GM18499 (cell line): ENCODE results near the gene ZNF331.
A peak's percentile ranks its signal among the peaks of the same experiment; 100 is the strongest.

ENCODE experiments used
- ATAC-seq: cut with Tn5 transposase; IDR thresholded peaks from one replicate; pipeline ENCODE4 v1.9.1; 2021; ENCODE audit warnings: moderate number of reproducible peaks; ENCODE audit not compliant: insufficient read depth, unreplicated experiment

Gene ZNF331

GRCh38 chr19:53520547-53521372 lies 17.2 kb upstream of the ZNF331 start:
- peak; percentile 67 for ATAC-seq

- no peak for ATAC-seq
Measured at GRCh38 chr19:53521373-53522202, 16.4 kb upstream of the ZNF331 start.

GRCh38 chr19:53525922-53526321 lies 12.0 kb upstream of the ZNF331 start:
- no peak for ATAC-seq

- ATAC-seq = no peak
Measured at GRCh38 chr19:53530622-53531021, 7.3 kb upstream of the ZNF331 start.

GRCh38 chr19:53531457-53531856 lies 6.5 kb upstream of the ZNF331 start:
- ATAC-seq = no peak

GRCh38 chr19:53532362-53532761 lies 5.6 kb upstream of the ZNF331 start:
- ATAC-seq = no peak

GRCh38 chr19:53536225-53536548 lies 1.8 kb upstream of the ZNF331 start:
- no peak for ATAC-seq

- no peak for ATAC-seq
Measured at GRCh38 chr19:53537121-53537520, 824 bp upstream of the ZNF331 start.

GRCh38 chr19:53538378-53539109 lies 599 bp downstream of the ZNF331 start:
- no peak for ATAC-seq

- ATAC-seq = no peak
Measured at GRCh38 chr19:53540091-53540490, 2.1 kb downstream of the ZNF331 start.

GRCh38 chr19:53541971-53542370 lies 4.0 kb downstream of the ZNF331 start:
- ATAC-seq = no peak

GRCh38 chr19:53545271-53546065 lies 7.5 kb downstream of the ZNF331 start:
- no peak for ATAC-seq

- ATAC-seq = no peak
Measured at GRCh38 chr19:53546758-53547513, 9.0 kb downstream of the ZNF331 start.

- ATAC-seq = no peak
Measured at GRCh38 chr19:53549340-53549739, 11.4 kb downstream of the ZNF331 start.

GRCh38 chr19:53552001-53552721 lies 14.2 kb downstream of the ZNF331 start:
- no peak for ATAC-seq

GRCh38 chr19:53553156-53553555 lies 15.2 kb downstream of the ZNF331 start:
- ATAC-seq = no peak

- no peak for ATAC-seq
Measured at GRCh38 chr19:53553865-53554791, 16.2 kb downstream of the ZNF331 start.

GRCh38 chr19:53554804-53555203 lies 16.9 kb downstream of the ZNF331 start:
- no peak for ATAC-seq
